Immature natural killer cell (primary cell): ENCODE data around the gene ANKMY1. TPM values are rescaled to one million over a fixed set of nuclear protein-coding genes. Genes with fewer than 3 reads are reported as not detected.
A peak's percentile ranks its signal among the peaks of the same experiment; 100 is the strongest.
"Not testable (repeated sequence)": the region's sequence is repeated elsewhere in the genome, so short reads cannot be mapped to it uniquely, and the experiment has no call there.

ENCODE experiments used
- DNase-seq, 3 donors: peaks; one replicate each; pipeline ENCODE4 v3.0.0; 2022; ENCODE audit warnings: mixed read lengths in 1 of 3
- H3K27ac Mint-ChIP-seq, 6 donors: one replicate each; pipeline ENCODE4 v1.8.0; 2020; ENCODE audit warnings: mixed read lengths in 6 of 6, mild to moderate bottlenecking in 5 of 6, inconsistent platforms in 4 of 6, moderate library complexity in 3 of 6
- H3K27me3 Mint-ChIP-seq, 3 donors: one replicate each; pipeline ENCODE4 v1.8.0; 2020 to 2021; ENCODE audit warnings: low read depth in 3 of 3, mild to moderate bottlenecking in 3 of 3, mixed read lengths in 3 of 3, moderate library complexity in 3 of 3, inconsistent platforms in 1 of 3
- H3K36me3 Mint-ChIP-seq, 3 donors: one replicate each; pipeline ENCODE4 v1.8.0; 2020; ENCODE audit warnings: mixed read lengths in 3 of 3, inconsistent platforms in 2 of 3, mild to moderate bottlenecking in 2 of 3
- H3K4me1 Mint-ChIP-seq, 2 donors: one replicate each; pipeline ENCODE4 v1.8.0; 2020; ENCODE audit warnings: inconsistent platforms in 2 of 2, mild to moderate bottlenecking in 2 of 2, mixed read lengths in 2 of 2, moderate library complexity in 1 of 2
- H3K4me3 Mint-ChIP-seq, 5 donors: one replicate each; pipeline ENCODE4 v1.8.0; 2020; ENCODE audit warnings: mild to moderate bottlenecking in 5 of 5, mixed read lengths in 5 of 5, inconsistent platforms in 3 of 5, moderate library complexity in 3 of 5
- H3K9me3 Mint-ChIP-seq, 6 donors: one replicate each; pipeline ENCODE4 v1.8.0; 2020; ENCODE audit warnings: mild to moderate bottlenecking in 6 of 6, mixed read lengths in 6 of 6, inconsistent platforms in 4 of 6, moderate library complexity in 3 of 6
- polyA plus RNA-seq, 3 donors: library from polyadenylated mRNA; unstranded; fragments of 300-500 nt; fragmentation: Illumina TruSeq; gene quantifications; one replicate each; pipeline ENCODE4 v1.2.3, GENCODE V29; 2021

Gene ANKMY1
- polyA plus RNA-seq, 3 donors from 2014 or later: 5.6 to 12.4 (median 7.3) TPM

GRCh38 chr2:240565333-240566202 lies 7.8 kb upstream of the ANKMY1 start:
- peaks cover 0 to 13% (median 8%) of the 10 kb centered on the region in 3 donors for H3K36me3 Mint-ChIP-seq
- peaks cover 20 to 33% (median 29%) of the 10 kb centered on the region in 3 donors for H3K27me3 Mint-ChIP-seq
- peak overlapping the region; percentile 93 to 100 (median 98) for H3K27ac Mint-ChIP-seq
- DNase-seq: peak; percentile 97 to 98 (median 97)
- H3K4me1 Mint-ChIP-seq: peaks cover 79 to 81% of the 10 kb centered on the region in 2 donors
- H3K4me3 Mint-ChIP-seq: peak overlapping the region; percentile 85 to 94 (median 92)
- H3K9me3 Mint-ChIP-seq: no peaks in the 10 kb centered on the region

- Mint-ChIP-seq H3K4me1 (peaks cover 76% of the 10 kb centered on the region in 2 donors), H3K36me3 (peaks cover 0 to 13% (median 8%) of the 10 kb centered on the region in 3 donors), H3K4me3 (peak overlapping the region; percentile 85 to 94 (median 92)), H3K9me3 (no peaks in the 10 kb centered on the region), H3K27ac (peak overlapping the region; percentile 93 to 100 (median 98)), H3K27me3 (peaks cover 20 to 37% (median 29%) of the 10 kb centered on the region in 3 donors)
- DNase-seq: peak in 1 of 3 donors; percentile 30
Measured at GRCh38 chr2:240564561-240565332, 7.0 kb upstream of the ANKMY1 start.

- Mint-ChIP-seq H3K4me1 (peaks cover 76% of the 10 kb centered on the region in 2 donors), H3K4me3 (peak overlapping the region; percentile 85 to 94 (median 92)), H3K36me3 (peaks cover 0 to 13% (median 8%) of the 10 kb centered on the region in 3 donors), H3K27ac (peak overlapping the region; percentile 93 to 100 (median 98)), H3K27me3 (peaks cover 22 to 37% (median 29%) of the 10 kb centered on the region in 3 donors), H3K9me3 (no peaks in the 10 kb centered on the region)
- DNase-seq: no peak
Measured at GRCh38 chr2:240563951-240564560, 6.3 kb upstream of the ANKMY1 start.

- Mint-ChIP-seq H3K27ac (peak overlapping the region; percentile 93 to 100 (median 98)), H3K4me3 (peak overlapping the region; percentile 18 to 93 (median 92)), H3K27me3 (peaks cover 22 to 35% (median 31%) of the 10 kb centered on the region in 3 donors), H3K36me3 (peaks cover 0 to 13% (median 8%) of the 10 kb centered on the region in 3 donors), H3K4me1 (peaks cover 83 to 85% of the 10 kb centered on the region in 2 donors)
- not testable (repeated sequence) for DNase-seq, H3K9me3 Mint-ChIP-seq
Measured at GRCh38 chr2:240563231-240563630, 5.4 kb upstream of the ANKMY1 start.

GRCh38 chr2:240561325-240561971 lies 3.7 kb upstream of the ANKMY1 start:
- H3K27ac Mint-ChIP-seq: peak overlapping the region; percentile 90 to 98 (median 93)
- peaks cover 0 to 13% (median 8%) of the 10 kb centered on the region in 3 donors for H3K36me3 Mint-ChIP-seq
- peak; percentile 25 to 43 (median 31) for DNase-seq
- H3K27me3 Mint-ChIP-seq: peaks cover 17 to 22% (median 22%) of the 10 kb centered on the region in 3 donors
- no peaks in the 10 kb centered on the region for H3K9me3 Mint-ChIP-seq
- H3K4me3 Mint-ChIP-seq: peak overlapping the region; percentile 83 to 91 (median 88)
- H3K4me1 Mint-ChIP-seq: peaks cover 80 to 82% of the 10 kb centered on the region in 2 donors

- peak; percentile 100 for DNase-seq
- Mint-ChIP-seq H3K36me3 (peaks cover 0 to 13% (median 8%) of the 10 kb centered on the region in 3 donors), H3K9me3 (no peaks in the 10 kb centered on the region), H3K27me3 (peaks cover 13 to 19% (median 15%) of the 10 kb centered on the region in 3 donors), H3K27ac (peak overlapping the region; percentile 90 to 98 (median 93)), H3K4me1 (peaks cover 79% of the 10 kb centered on the region in 2 donors), H3K4me3 (peak overlapping the region; percentile 83 to 91 (median 88))
Measured at GRCh38 chr2:240560480-240561324, 2.9 kb upstream of the ANKMY1 start.

- Mint-ChIP-seq H3K27me3 (peaks cover 7 to 15% (median 9%) of the 10 kb centered on the region in 3 donors), H3K4me3 (peak within 1 kb of the TSS; percentile 83 to 91 (median 88)), H3K9me3 (no peaks in the 10 kb centered on the region), H3K36me3 (peaks cover 0 to 13% (median 7%) of the 10 kb centered on the region in 3 donors), H3K4me1 (peaks cover 73% of the 10 kb centered on the region in 2 donors), H3K27ac (peak within 1 kb of the TSS; percentile 90 to 98 (median 94))
- DNase-seq: peak; percentile 94 to 95 (median 95)
Measured at GRCh38 chr2:240560084-240560479, 2.3 kb upstream of the ANKMY1 start, which contains the start of gene DUSP28. Gene DUSP28 (plus strand): TSS chr2:240560357. CDS start chr2:240560685, 328 bp downstream.

- Mint-ChIP-seq H3K27ac (peak overlapping the region; percentile 90 to 96 (median 94)), H3K9me3 (no peaks in the 10 kb centered on the region), H3K4me3 (peak overlapping the region; percentile 78 to 89 (median 87)), H3K27me3 (peaks cover 5 to 10% (median 9%) of the 10 kb centered on the region in 3 donors), H3K4me1 (peaks cover 65 to 67% of the 10 kb centered on the region in 2 donors), H3K36me3 (peaks cover 0 to 9% (median 3%) of the 10 kb centered on the region in 3 donors)
- no peak for DNase-seq
Measured at GRCh38 chr2:240559286-240559685, 1.5 kb upstream of the ANKMY1 start.

- peaks cover 0 to 5% (median 0%) of the 10 kb centered on the region in 3 donors for H3K36me3 Mint-ChIP-seq
- H3K27ac Mint-ChIP-seq: peak overlapping the region in 5 of 6 donors; percentile 76 to 95 (median 93)
- no peak for DNase-seq
- H3K4me1 Mint-ChIP-seq: peaks cover 55 to 58% of the 10 kb centered on the region in 2 donors
- H3K9me3 Mint-ChIP-seq: no peaks in the 10 kb centered on the region
- H3K27me3 Mint-ChIP-seq: peaks cover 5 to 9% (median 9%) of the 10 kb centered on the region in 3 donors
- peak overlapping the region; percentile 78 to 89 (median 83) for H3K4me3 Mint-ChIP-seq
Measured at GRCh38 chr2:240558236-240558761, 511 bp upstream of the ANKMY1 start.

- peaks cover 45 to 47% of the 10 kb centered on the region in 2 donors for H3K4me1 Mint-ChIP-seq
- H3K36me3 Mint-ChIP-seq: peaks cover 0 to 5% (median 0%) of the 10 kb centered on the region in 3 donors
- H3K9me3 Mint-ChIP-seq: no peaks in the 10 kb centered on the region
- H3K27me3 Mint-ChIP-seq: peaks cover 5 to 9% (median 9%) of the 10 kb centered on the region in 3 donors
- DNase-seq: no peak
- peak overlapping the region; percentile 22 to 68 (median 63) for H3K4me3 Mint-ChIP-seq
- peak overlapping the region in 2 of 6 donors; percentile 40 to 64 for H3K27ac Mint-ChIP-seq
Measured at GRCh38 chr2:240557101-240557751, 562 bp downstream of the ANKMY1 start.

- Mint-ChIP-seq H3K4me3 (peak overlapping the region; percentile 22 to 68 (median 63)), H3K9me3 (no peaks in the 10 kb centered on the region), H3K36me3 (peaks cover 3 to 9% (median 4%) of the 10 kb centered on the region in 3 donors), H3K27ac (peak overlapping the region in 4 of 6 donors; percentile 28 to 64 (median 43)), H3K4me1 (peaks cover 41 to 44% of the 10 kb centered on the region in 2 donors), H3K27me3 (peaks cover 5 to 9% (median 9%) of the 10 kb centered on the region in 3 donors)
- DNase-seq: peak; percentile 42 to 65 (median 60)
Measured at GRCh38 chr2:240556553-240557100, 1.2 kb downstream of the ANKMY1 start.
